ENCODE results near the gene TMEM9. TPM values are rescaled to one million over a fixed set of nuclear protein-coding genes. Genes with fewer than 3 reads are reported as not detected.

TMEM9 gene
- total and polyA plus RNA-seq, 9 of the 15 experiments (the other 6 are each of a cell fraction or from before 2014, with no cell fraction given): 30.4 to 107 (median 67.6) TPM

GRCh38 chr1:201170533-201171062, 16.3 kb upstream of the TMEM9 start (continued):
- TF ChIP-seq ZNF318 (IDR thresholded peaks at IDR 0.05; ENCODE audit: borderline replicate concordance in 1 of 2, low read depth in 1 of 2): peak in 1 of 2 experiments; percentile 82; a peak in 2 of 4 replicates
- TF ChIP-seq MGA (IDR thresholded peaks at IDR 0.05): peak; percentile 68
- TF ChIP-seq E2F6 (IDR thresholded peaks at IDR 0.05; ENCODE audit: borderline replicate concordance in 1 of 2, extremely low read depth in 1 of 2, insufficient read depth in 1 of 2, insufficient read length in 1 of 2, low read depth in 1 of 2, low read length in 1 of 2, poor library complexity in 1 of 2, severe bottlenecking in 1 of 2): peak; percentile 49 to 51

Measured in K562 (cell line).